Left colon (tissue), 2 donors: ENCODE measurements around the gene CYSRT1. TPM values are rescaled to one million over a fixed set of nuclear protein-coding genes. Genes with fewer than 3 reads are reported as not detected.

Experiments
- ATAC-seq: fragments of 200-7000 bp; cut with Tn5 transposase; one replicate; pipeline ENCODE4 v1.9.1; 2020; ENCODE audit warnings: mild to moderate bottlenecking, moderate library complexity
- DNase-seq, 2 donors: peaks; one replicate each; pipeline ENCODE4 v3.0.0-alpha.2; 2020
- intact Hi-C, 2 donors: fragments of 100-400 bp; cut with DNase I in 1 of 2; cut with micrococcal nuclease in 1 of 2; formaldehyde crosslinking; loops; one replicate each; pipeline versions ENCODE4 v1.11.2 to v1.14.0; 2022; cut with DNase I, micrococcal nuclease
- total RNA-seq, 2 donors: library from RNA; stranded (reverse); fragmentation: NEBNext Ultra II Directional; extraction: Animal tissue kit (Norgen Biotek cat#: 25700); gene quantifications; one replicate each; pipeline ENCODE4 v1.2.1, GENCODE V29; 2021
- donor health status: DM: no; HTN: no; CAD: no.
- donor health status: DM: yes; HTN: yes; CAD: no.

Gene CYSRT1
- total RNA-seq, 2 donors from 2014 or later = 0.43 to 0.47 TPM

GRCh38 chr9:137188490-137189296 lies 36.3 kb upstream of the CYSRT1 start, which contains the start of the genes ANAPC2 and SSNA1:
ANAPC2 (minus strand) TSS chr9:137188560; CDS start chr9:137188532, 28 bp downstream.
SSNA1 (plus strand) TSS chr9:137188676; CDS start chr9:137188727, 51 bp downstream.
- peak; percentile 91 to 95 for DNase-seq
- peak; percentile 78 for ATAC-seq
- intact Hi-C loops = no loop called here

GRCh38 chr9:137189297-137190295 lies 35.4 kb upstream of the CYSRT1 start:
- peak in 1 of 2 donors; percentile 11 for DNase-seq
- intact Hi-C loops = loop anchor here in 1 of 2 donors (5.0 kb wide), 1 partner anchor 47 kb away; no protein-coding TSS in a partner anchor
- ATAC-seq = peak; percentile 1

GRCh38 chr9:137190315-137190856 lies 34.6 kb upstream of the CYSRT1 start:
- intact Hi-C loops = loop anchor here in 1 of 2 donors (5.0 kb wide), 1 partner anchor 48 kb away; no protein-coding TSS in a partner anchor

DNA sequence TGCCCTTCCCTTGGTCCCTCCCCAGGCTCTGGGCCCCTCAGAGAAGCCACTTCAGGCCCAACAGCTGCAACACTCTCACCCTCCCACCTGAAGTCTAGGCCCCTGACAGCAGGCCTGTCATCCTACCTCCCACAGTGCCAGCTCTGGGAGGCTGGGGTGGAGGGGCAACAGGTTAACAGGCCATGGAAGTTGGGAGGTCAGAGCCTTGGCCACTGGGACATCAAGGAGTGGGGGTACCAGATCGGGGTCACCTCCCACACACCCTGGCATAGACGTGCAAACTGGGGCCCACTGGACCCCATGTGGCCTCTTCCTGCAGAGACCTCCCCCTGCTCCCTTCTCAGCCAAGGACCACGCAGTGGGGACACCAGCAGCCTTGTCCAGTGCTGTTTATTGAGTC lies 33.7 kb upstream of the CYSRT1 start:
- DNase-seq = peak in 1 of 2 donors; percentile 9
- ATAC-seq = no peak
- intact Hi-C loops = loop anchor here in 1 of 2 donors (5.0 kb wide), 1 partner anchor 49 kb away; no protein-coding TSS in a partner anchor

More at GRCh38 chr9:137190315-137190856, 34.6 kb upstream of the CYSRT1 start:
- peak in 1 of 2 donors; percentile 32 for DNase-seq
- no peak for ATAC-seq

GRCh38 chr9:137191691-137192447 lies 33.1 kb upstream of the CYSRT1 start:
- peak in 1 of 2 donors; percentile 12 for DNase-seq

GRCh38 chr9:137192448-137192780 lies 32.6 kb upstream of the CYSRT1 start:
- no peak for ATAC-seq
- no peak for DNase-seq
- intact Hi-C loops = loop anchor here in 1 of 2 donors (5.0 kb wide), 1 partner anchor 50 kb away; no protein-coding TSS in a partner anchor

More at GRCh38 chr9:137191691-137192447, 33.1 kb upstream of the CYSRT1 start:
- no peak for ATAC-seq
- intact Hi-C loops = loop anchor here in 1 of 2 donors (5.0 kb wide), 1 partner anchor 50 kb away; no protein-coding TSS in a partner anchor

DNA sequence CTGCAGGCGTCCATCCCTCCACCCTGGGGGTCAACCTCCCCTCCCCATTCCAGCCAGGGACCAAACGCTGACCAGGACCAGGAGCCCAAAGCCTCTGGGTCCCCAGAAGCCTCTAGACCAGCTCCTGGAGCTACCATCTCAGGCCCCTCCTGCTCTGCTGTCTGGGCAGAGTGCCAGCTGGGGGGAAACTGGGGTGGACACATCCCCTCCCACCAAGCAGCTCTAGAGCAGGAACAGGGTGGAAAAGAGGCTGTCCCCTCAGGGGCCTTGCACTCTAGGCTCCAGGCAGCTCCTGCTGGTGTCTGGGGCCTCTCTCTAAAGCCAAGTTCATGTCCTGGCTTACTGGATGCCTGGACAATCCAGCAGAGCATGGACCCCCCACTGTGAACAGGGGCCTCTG lies 32.1 kb upstream of the CYSRT1 start:
- intact Hi-C loops = loop anchor here in 1 of 2 donors (5.0 kb wide), 1 partner anchor 51 kb away; no protein-coding TSS in a partner anchor
- peak in 1 of 2 donors; percentile 6 for DNase-seq
- ATAC-seq = no peak

GRCh38 chr9:137193771-137194170 lies 31.2 kb upstream of the CYSRT1 start:
- ATAC-seq (no peak), DNase-seq (peak in 1 of 2 donors; percentile 18)
- intact Hi-C loops = loop anchor here in 1 of 2 donors (5.0 kb wide), 1 partner anchor 51 kb away; no protein-coding TSS in a partner anchor

- peak in 1 of 2 donors; percentile 54 for DNase-seq
- intact Hi-C loops = loop anchor here in 1 of 2 donors (5.0 kb wide), 1 partner anchor 52 kb away; no protein-coding TSS in a partner anchor
Observed at GRCh38 chr9:137194388-137194787, 30.6 kb upstream of the CYSRT1 start.

DNA sequence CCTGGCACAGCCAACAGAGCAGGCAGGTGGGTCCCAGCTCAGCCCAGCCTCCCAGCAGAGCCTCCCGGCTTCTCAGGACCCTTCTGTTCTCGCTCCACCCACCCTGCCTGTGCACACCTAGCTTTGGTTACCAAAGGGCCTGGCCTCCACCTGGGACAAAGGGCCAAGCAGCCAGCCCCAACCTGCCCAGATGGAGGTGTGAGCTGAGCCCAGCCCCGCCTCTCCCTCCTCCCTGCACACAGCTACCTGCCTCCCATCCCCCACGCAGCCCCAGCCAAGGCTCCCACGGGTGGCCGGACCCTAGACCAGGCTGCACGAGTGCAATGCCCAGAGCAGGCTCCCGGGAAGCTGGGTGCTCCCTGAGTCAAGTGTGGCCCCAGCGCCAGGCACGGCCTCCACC lies 30.1 kb upstream of the CYSRT1 start:
- DNase-seq = peak; percentile 85 to 86
- ATAC-seq = peak; percentile 51
- intact Hi-C loops = loop anchor here in 1 of 2 donors (5.0 kb wide), 1 partner anchor 53 kb away; no protein-coding TSS in a partner anchor

More at GRCh38 chr9:137194388-137194787, 30.6 kb upstream of the CYSRT1 start:
- ATAC-seq = no peak

- DNase-seq (peak; percentile 90 to 93), ATAC-seq (peak; percentile 55)
- intact Hi-C loops = no loop called here
Observed at GRCh38 chr9:137195525-137196220, 29.3 kb upstream of the CYSRT1 start.

DNA sequence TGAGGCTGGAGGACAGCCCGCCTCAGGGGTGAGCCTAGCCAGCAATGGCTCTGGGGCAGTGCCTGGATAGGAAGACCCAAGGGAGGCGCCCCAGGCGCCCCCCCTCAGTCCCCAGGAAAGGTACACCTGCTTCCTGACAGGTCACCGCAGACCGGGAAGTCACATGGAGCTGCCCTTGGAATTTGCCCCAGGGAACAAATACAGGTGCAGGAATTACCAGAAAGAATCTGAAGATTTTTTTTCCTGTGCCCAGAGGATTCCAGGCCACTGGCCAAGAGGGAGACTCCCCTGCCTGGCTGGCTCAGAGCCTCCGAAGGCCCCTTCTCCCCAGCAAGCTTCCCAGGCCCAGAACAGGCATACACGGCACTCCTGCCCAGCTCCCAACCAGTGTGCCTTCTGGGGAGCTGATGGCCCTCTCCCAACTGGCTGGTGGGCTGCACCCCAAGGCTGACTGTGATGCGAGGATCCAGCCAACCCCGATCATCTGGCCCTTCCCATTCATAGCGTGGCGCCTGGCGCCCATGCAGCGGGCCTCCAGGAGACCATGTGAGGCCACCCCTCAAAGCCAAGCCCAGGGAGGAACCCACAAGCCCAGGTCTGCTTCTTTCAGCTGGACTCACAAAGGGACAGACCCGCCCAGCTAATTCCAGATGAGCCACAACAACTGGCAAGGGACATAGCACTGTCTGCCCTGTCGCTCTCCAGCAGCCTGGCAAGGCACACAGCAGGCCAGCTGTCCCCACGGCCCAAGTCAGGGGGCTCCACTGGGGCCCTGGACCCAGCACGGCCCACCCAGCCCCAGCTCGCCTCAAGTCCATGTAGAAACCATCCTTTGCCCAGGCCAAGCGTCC lies 26.7 kb upstream of the CYSRT1 start:
- intact Hi-C loops = no loop called here
- peak; percentile 73 to 89 for DNase-seq
- ATAC-seq = peak; percentile 38

DNA sequence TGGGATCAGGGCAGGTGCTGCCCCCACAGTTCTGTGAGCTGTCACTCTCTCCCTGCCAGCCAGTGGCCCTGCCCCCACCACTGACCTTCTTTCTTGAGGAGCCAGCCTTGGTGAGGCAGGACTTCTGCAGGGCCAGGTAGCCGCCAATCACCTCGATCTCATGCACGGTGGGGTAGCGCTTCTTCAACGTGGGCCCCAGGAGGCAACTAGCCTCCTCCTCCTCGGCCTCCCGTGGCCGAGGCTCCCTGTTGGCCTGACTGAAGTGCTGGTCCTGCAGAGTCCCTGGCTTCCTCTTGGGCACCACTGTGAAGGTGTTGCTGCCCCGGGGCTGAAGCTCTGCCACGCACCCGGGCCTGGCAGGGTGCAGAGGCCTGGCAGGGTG lies 26.1 kb upstream of the CYSRT1 start:
- no peak for ATAC-seq
- intact Hi-C loops = no loop called here
- DNase-seq = peak in 1 of 2 donors; percentile 41

- intact Hi-C loops = no loop called here
- ATAC-seq (no peak), DNase-seq (peak in 1 of 2 donors; percentile 30)
Observed at GRCh38 chr9:137199411-137200121, 25.4 kb upstream of the CYSRT1 start.
